GM23248 (cell line): ENCODE results near the gene GPR132. TPM values are rescaled to one million over a fixed set of nuclear protein-coding genes. Genes with fewer than 3 reads are reported as not detected.
A peak's percentile ranks its signal among the peaks of the same experiment; 100 is the strongest.

ENCODE experiments used
- DNase-seq: peaks from one replicate; pipeline ENCODE4 v3.0.0-alpha.2; 2015
- H2AFZ ChIP-seq: fragments of 200-600 bp; sonication (generic); 2 replicates; pipeline ENCODE4 v1.6.1; 2016; ENCODE audit warnings: antibody characterized with exemption
- H3F3A ChIP-seq: fragments of 200-600 bp; sonication (generic); 2 replicates; pipeline ENCODE4 v1.6.1; 2016; ENCODE audit warnings: mild to moderate bottlenecking, antibody characterized with exemption, mixed run types; ENCODE audit not compliant: insufficient read depth
- H3K27ac ChIP-seq: fragments of 200-600 bp; sonication (generic); 2 replicates; pipeline ENCODE4 v1.5.1; 2016; ENCODE audit warnings: mild to moderate bottlenecking
- H3K27me3 ChIP-seq: fragments of 200-600 bp; sonication (generic); replicated peaks from 2 replicates; pipeline ENCODE4 v1.6.1; 2016; ENCODE audit warnings: mild to moderate bottlenecking; ENCODE audit not compliant: insufficient read depth
- H3K36me3 ChIP-seq: fragments of 200-600 bp; sonication (generic); 2 replicates; pipeline ENCODE4 v1.6.1; 2016; ENCODE audit warnings: low read depth, mild to moderate bottlenecking
- H3K4me1 ChIP-seq: fragments of 200-600 bp; sonication (generic); 2 replicates; pipeline ENCODE4 v1.6.1; 2016; ENCODE audit warnings: mild to moderate bottlenecking; ENCODE audit not compliant: insufficient read depth
- H3K4me2 ChIP-seq: fragments of 200-600 bp; sonication (generic); one replicate; pipeline ENCODE4 v1.6.1; 2016; ENCODE audit warnings: mild to moderate bottlenecking; ENCODE audit not compliant: unreplicated experiment
- H3K4me3 ChIP-seq: fragments of 200-600 bp; sonication (generic); 2 replicates; pipeline ENCODE4 v1.5.1; 2016; ENCODE audit warnings: mild to moderate bottlenecking
- H3K79me2 ChIP-seq: fragments of 200-600 bp; sonication (generic); 2 replicates; pipeline ENCODE4 v1.6.1; 2016; ENCODE audit warnings: mild to moderate bottlenecking; ENCODE audit not compliant: insufficient read depth
- H3K9ac ChIP-seq: fragments of 200-600 bp; sonication (generic); 2 replicates; pipeline ENCODE4 v1.6.1; 2016; ENCODE audit warnings: mild to moderate bottlenecking
- H3K9me2 ChIP-seq: fragments of 200-600 bp; sonication (generic); 2 replicates; pipeline ENCODE4 v1.6.1; 2016; ENCODE audit warnings: mixed run types, mild to moderate bottlenecking, moderate library complexity; ENCODE audit not compliant: insufficient read depth
- H3K9me3 ChIP-seq: fragments of 200-600 bp; sonication (generic); one replicate; pipeline ENCODE4 v1.6.1; 2017; ENCODE audit warnings: low read depth
- H4K20me1 ChIP-seq: fragments of 200-600 bp; sonication (generic); 2 replicates; pipeline ENCODE4 v1.6.0; 2016; ENCODE audit not compliant: insufficient read depth
- EZH2 ChIP-seq: fragments of 200-600 bp; sonication (generic); IDR thresholded peaks from 2 replicates; pipeline ENCODE4 v1.6.1; 2018; ENCODE audit warnings: antibody characterized with exemption, mild to moderate bottlenecking; ENCODE audit not compliant: insufficient read depth, poor library complexity, severe bottlenecking
- EZH2phosphoT487 ChIP-seq: fragments of 200-600 bp; sonication (generic); IDR thresholded peaks from 2 replicates; pipeline ENCODE4 v1.6.1; 2018; ENCODE audit warnings: antibody characterized with exemption, moderate library complexity, mild to moderate bottlenecking, low read depth; ENCODE audit not compliant: insufficient read depth
- WGBS, 2 experiments: methylation state at CpG; one replicate each; pipeline ENCODE4 v1.1.6; 2015 to 2017; ENCODE audit warnings: low lambda C conversion rate in 2 of 2, low coverage in 1 of 2; ENCODE audit errors: missing lambda C conversion rate in 2 of 2; 5-methylcytosine and 5-hydroxymethylcytosine counted together
- in situ Hi-C: fragments of 300-500 bp; cut with MboI; formaldehyde crosslinking; loops from 2 replicates; pipeline ENCODE4 v1.15.0; 2020
- polyA plus RNA-seq: library from polyadenylated mRNA; unstranded; fragments of >200 nt; fragmentation: Nextera tagmentation; extraction: Ambion mirVana; gene quantifications from 2 replicates; pipeline ENCODE4 v1.2.1, GENCODE V29; 2016
- total RNA-seq: library from RNA; depleted of rRNA; stranded (reverse); fragments of >200 nt; shearing (Covaris generic); gene quantifications from 2 replicates; pipeline ENCODE4 v1.2.3, GENCODE V29; 2014

GPR132 gene
- total and polyA plus RNA-seq, 2 experiments from 2014 or later = not detected

- peaks cover 11% of the 10 kb centered on the region for H3F3A ChIP-seq
- H3K27me3 ChIP-seq = no peaks in the 10 kb centered on the region
- WGBS, 2 experiments = 37 to 43% methylated on average over 24 to 25 of the region's 25 CpGs
- H3K9me2 ChIP-seq = no peaks in the 10 kb centered on the region
- H3K4me2 ChIP-seq = peak overlapping the region; percentile 90
- H3K36me3 ChIP-seq = no peaks in the 10 kb centered on the region
- no peaks in the 10 kb centered on the region for H3K79me2 ChIP-seq
- H3K9ac ChIP-seq = peak overlapping the region; percentile 94
- H2AFZ ChIP-seq = peak overlapping the region; percentile 67; the same call in 1 of the 2 replicates
- peak overlapping the region; percentile 60 for H3K27ac ChIP-seq
- no peaks in the 10 kb centered on the region for H4K20me1 ChIP-seq
- H3K9me3 ChIP-seq = no peaks in the 10 kb centered on the region
- DNase-seq = peak; percentile 61
- TF ChIP-seq EZH2 (no peak), EZH2phosphoT487 (no peak)
- in situ Hi-C loops = no loop called here
- peaks cover 33% of the 10 kb centered on the region for H3K4me1 ChIP-seq
- H3K4me3 ChIP-seq = peak overlapping the region; percentile 93
Measured at GRCh38 chr14:105092171-105093037, 27.2 kb upstream of the GPR132 start.

DNA sequence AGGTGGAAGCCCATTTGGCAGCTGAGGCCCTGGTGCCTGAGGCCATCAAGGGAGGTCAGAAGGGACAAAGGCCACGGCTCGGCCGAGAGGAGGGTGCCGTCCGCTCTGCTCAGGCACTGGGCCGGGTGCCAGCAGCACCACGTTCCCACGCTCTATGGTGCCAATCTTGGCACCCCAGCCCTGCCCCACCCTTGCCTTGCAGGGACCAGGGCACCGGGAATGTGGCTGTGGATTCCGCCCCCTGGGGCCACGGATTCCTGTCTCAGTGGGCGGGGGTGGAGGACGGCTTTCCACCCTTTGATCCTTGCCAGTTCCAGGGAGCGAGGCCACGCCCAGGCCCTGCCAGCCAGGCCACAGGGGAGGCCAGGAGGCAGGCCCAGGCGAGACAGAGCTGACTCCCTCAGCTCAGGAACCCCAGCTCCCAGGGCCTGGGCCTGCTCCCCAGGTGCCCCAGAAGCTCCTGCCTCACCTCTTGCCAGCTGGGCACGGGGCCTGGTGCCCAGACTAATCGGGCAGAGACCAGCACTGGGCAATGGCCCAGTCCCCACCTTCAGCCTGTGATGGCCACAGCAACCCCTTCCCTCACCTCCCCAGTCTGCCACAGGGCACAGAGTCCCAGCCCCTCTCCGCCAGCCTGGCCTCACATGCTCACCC lies 26.4 kb upstream of the GPR132 start:
- DNase-seq = peak; percentile 83
- no peak overlapping the region for H2AFZ ChIP-seq
- H3K36me3 ChIP-seq = no peaks in the 10 kb centered on the region
- no peaks in the 10 kb centered on the region for H3K79me2 ChIP-seq
- peak overlapping the region; percentile 60 for H3K27ac ChIP-seq
- 25 to 35% methylated on average over 10 to 15 of the region's 19 CpGs for WGBS, 2 experiments
- peaks cover 11% of the 10 kb centered on the region for H3F3A ChIP-seq
- TF ChIP-seq EZH2 = no peak
- no peak for TF ChIP-seq EZH2phosphoT487
- peaks cover 33% of the 10 kb centered on the region for H3K4me1 ChIP-seq
- H3K4me3 ChIP-seq = peak overlapping the region; percentile 93
- peak overlapping the region; percentile 94 for H3K9ac ChIP-seq
- H3K9me2 ChIP-seq = no peaks in the 10 kb centered on the region
- H3K4me2 ChIP-seq = peak overlapping the region; percentile 90
- in situ Hi-C loops = no loop called here
- H4K20me1 ChIP-seq = no peaks in the 10 kb centered on the region
- no peaks in the 10 kb centered on the region for H3K27me3 ChIP-seq
- H3K9me3 ChIP-seq = no peaks in the 10 kb centered on the region

GRCh38 chr14:105091054-105091516 lies 25.9 kb upstream of the GPR132 start:
- Histone ChIP-seq H3K9me2 (no peaks in the 10 kb centered on the region), H3K9ac (no peak overlapping the region), H3K4me2 (peak overlapping the region; percentile 90), H3K27ac (peak overlapping the region; percentile 60; the same call in 1 of the 2 replicates), H3K4me1 (peaks cover 33% of the 10 kb centered on the region), H4K20me1 (no peaks in the 10 kb centered on the region), H3K27me3 (no peaks in the 10 kb centered on the region), H3K36me3 (no peaks in the 10 kb centered on the region), H3K9me3 (no peaks in the 10 kb centered on the region), H3K79me2 (no peaks in the 10 kb centered on the region), H3F3A (peaks cover 11% of the 10 kb centered on the region), H3K4me3 (no peak overlapping the region), H2AFZ (no peak overlapping the region)
- in situ Hi-C loops = no loop called here
- peak; percentile 33 for DNase-seq
- TF ChIP-seq EZH2 = no peak
- TF ChIP-seq EZH2phosphoT487 = no peak
- WGBS, 2 experiments = 83 to 86% methylated on average over 8 to 9 of the region's 9 CpGs

DNA sequence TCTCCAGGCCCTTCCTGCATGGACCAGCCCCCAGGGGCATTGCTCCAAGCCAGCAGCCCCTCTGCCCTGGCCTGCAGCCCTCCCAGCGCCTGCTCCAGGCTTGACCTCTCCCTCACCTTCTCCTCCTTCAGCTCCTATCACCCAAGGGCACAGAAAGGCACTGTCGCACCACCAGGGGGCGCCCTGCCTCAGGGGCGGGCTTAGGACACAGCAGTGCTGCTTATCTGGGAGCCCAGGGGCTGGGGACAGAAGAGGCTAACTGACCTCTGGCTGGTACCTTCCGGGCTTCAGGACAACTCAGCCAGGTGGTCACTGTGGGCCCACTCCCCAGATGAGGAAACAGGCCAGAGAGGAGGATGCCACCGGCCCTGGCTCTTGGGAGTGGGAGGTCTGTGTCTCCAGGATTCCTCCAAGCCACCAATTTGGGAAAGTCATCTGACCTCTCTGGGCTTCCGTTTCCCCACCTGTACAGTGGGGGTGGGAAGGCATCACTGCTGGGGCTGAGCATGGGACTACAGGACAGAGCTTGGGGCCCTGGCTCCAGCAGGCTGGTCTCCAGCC lies 25.3 kb upstream of the GPR132 start:
- H3K9me3 ChIP-seq = no peaks in the 10 kb centered on the region
- no peaks in the 10 kb centered on the region for H4K20me1 ChIP-seq
- H3K27ac ChIP-seq = no peak overlapping the region
- TF ChIP-seq EZH2 (no peak), EZH2phosphoT487 (no peak)
- H2AFZ ChIP-seq = no peak overlapping the region
- H3K4me3 ChIP-seq = no peak overlapping the region
- peak; percentile 80 for DNase-seq
- in situ Hi-C loops = no loop called here
- no peak overlapping the region for H3K9ac ChIP-seq
- 22 to 24% methylated on average over 7 of the region's 7 CpGs for WGBS, 2 experiments
- peaks cover 33% of the 10 kb centered on the region for H3K4me1 ChIP-seq
- peaks cover 11% of the 10 kb centered on the region for H3F3A ChIP-seq
- H3K36me3 ChIP-seq = no peaks in the 10 kb centered on the region
- no peaks in the 10 kb centered on the region for H3K9me2 ChIP-seq
- no peaks in the 10 kb centered on the region for H3K27me3 ChIP-seq
- H3K4me2 ChIP-seq = no peak overlapping the region
- no peaks in the 10 kb centered on the region for H3K79me2 ChIP-seq
